ENCODE measurements around the gene PTPRC.

The PTPRC gene

DNA sequence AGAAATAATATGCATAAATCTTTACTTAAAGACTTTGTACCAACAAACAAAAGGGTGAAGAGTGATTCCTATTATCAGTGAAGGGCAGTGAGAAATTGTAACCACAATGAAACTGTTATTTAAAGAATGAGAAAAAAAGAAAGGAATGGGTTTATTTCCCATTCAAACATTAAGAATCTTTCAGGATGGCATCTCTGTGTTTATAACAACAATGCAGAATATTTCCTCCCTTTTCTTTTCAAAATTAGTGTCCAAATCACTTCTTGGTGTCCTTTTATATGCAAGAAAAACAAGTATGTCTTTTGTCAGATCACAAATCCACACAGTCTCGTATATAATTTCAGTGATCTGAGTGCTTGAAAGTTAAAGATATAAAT lies 61.2 kb downstream of the PTPRC start:
- TF ChIP-seq POLR2AphosphoS5 (IDR thresholded peaks at IDR 0.05; ENCODE audit: low read depth, low read length) (no peak), SIN3A (IDR thresholded peaks at IDR 0.05; ENCODE audit: borderline replicate concordance, insufficient read depth, low read length) (no peak), TAF1 (IDR thresholded peaks at IDR 0.05; ENCODE audit: borderline replicate concordance, insufficient read depth, low read length) (no peak), FOXP2 (optimal IDR thresholded peaks at IDR 0.05; ENCODE audit: borderline replicate concordance, extremely low read depth, extremely low read length, insufficient read depth) (no peak), REST (IDR thresholded peaks at IDR 0.05; ENCODE audit: insufficient read depth in 1 of 2, low read depth in 2 of 2, low read length in 2 of 2) (no peak)

- TF ChIP-seq FOXP2 (optimal IDR thresholded peaks at IDR 0.05; ENCODE audit: borderline replicate concordance, extremely low read depth, extremely low read length, insufficient read depth) (no peak), SIN3A (IDR thresholded peaks at IDR 0.05; ENCODE audit: borderline replicate concordance, insufficient read depth, low read length) (no peak), TAF1 (IDR thresholded peaks at IDR 0.05; ENCODE audit: borderline replicate concordance, insufficient read depth, low read length) (no peak), POLR2AphosphoS5 (IDR thresholded peaks at IDR 0.05; ENCODE audit: low read depth, low read length) (no peak), REST (IDR thresholded peaks at IDR 0.05; ENCODE audit: insufficient read depth in 1 of 2, low read depth in 2 of 2, low read length in 2 of 2) (no peak)
These were observed 61.6 kb downstream of the PTPRC start for GRCh38 chr1:198700396-198700795.

DNA sequence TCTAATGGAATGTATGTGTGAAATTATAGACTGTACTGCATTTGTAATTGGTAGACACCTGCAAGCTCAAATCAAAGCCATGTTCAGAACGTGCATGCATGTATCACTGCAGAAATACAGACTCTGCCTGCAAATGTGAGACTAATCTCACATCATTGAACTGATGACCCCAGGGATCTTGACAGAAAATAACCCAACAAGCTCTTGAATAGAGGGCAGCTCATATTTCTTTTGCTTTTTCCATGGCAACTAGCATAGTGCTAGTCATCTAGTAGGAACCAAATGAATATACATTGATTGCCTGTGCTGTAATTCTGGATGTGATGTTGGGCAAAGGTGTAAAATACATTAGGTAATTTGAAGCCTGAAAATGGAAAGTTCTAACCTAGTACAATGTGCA lies 62.4 kb downstream of the PTPRC start:
- no peak for TF ChIP-seq FOXP2 (optimal IDR thresholded peaks at IDR 0.05; ENCODE audit: borderline replicate concordance, extremely low read depth, extremely low read length, insufficient read depth)
- no peak for TF ChIP-seq SIN3A (IDR thresholded peaks at IDR 0.05; ENCODE audit: borderline replicate concordance, insufficient read depth, low read length)
- no peak for TF ChIP-seq REST (IDR thresholded peaks at IDR 0.05; ENCODE audit: insufficient read depth in 1 of 2, low read depth in 2 of 2, low read length in 2 of 2)
- no peak for TF ChIP-seq TAF1 (IDR thresholded peaks at IDR 0.05; ENCODE audit: borderline replicate concordance, insufficient read depth, low read length)
- no peak for TF ChIP-seq POLR2AphosphoS5 (IDR thresholded peaks at IDR 0.05; ENCODE audit: low read depth, low read length)

DNA sequence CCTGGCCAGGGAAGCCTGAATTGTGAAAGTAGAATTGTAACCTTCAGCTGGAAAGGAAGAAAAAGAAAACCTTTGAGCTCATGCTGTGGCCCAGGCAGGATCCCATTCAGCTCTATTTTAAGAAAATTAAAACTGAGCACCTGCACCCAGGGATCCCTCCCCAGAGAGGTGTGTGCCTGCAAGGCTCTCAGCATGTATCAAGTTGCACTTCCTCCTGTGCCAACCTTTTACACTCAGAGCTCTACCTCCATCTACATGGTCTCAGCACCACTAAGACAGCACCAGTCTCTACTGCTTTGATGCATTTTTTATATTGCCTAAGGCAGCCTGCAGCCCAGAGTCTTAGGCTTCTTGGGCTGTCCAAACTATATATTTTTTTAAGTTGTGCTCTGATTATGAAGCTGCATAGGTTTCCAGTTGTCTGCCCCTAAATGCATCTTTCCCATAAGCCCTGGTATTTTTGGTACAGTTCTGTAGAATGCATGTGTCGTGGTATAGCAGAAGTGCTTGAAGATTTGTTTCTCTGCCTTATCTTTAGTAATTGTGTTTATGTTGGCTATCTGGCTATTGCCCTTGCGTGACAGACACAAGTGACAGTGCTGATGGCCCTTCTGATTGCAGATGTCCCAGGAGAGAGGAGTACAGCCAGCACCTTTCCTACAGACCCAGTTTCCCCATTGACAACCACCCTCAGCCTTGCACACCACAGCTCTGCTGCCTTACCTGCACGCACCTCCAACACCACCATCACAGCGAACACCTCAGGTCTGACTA lies 63.1 kb downstream of the PTPRC start:
- TF ChIP-seq SIN3A (IDR thresholded peaks at IDR 0.05; ENCODE audit: borderline replicate concordance, insufficient read depth, low read length), result no peak
- no peak for TF ChIP-seq TAF1 (IDR thresholded peaks at IDR 0.05; ENCODE audit: borderline replicate concordance, insufficient read depth, low read length)
- TF ChIP-seq POLR2AphosphoS5 (IDR thresholded peaks at IDR 0.05; ENCODE audit: low read depth, low read length), result no peak
- no peak for TF ChIP-seq REST (IDR thresholded peaks at IDR 0.05; ENCODE audit: insufficient read depth in 1 of 2, low read depth in 2 of 2, low read length in 2 of 2)
- TF ChIP-seq FOXP2 (optimal IDR thresholded peaks at IDR 0.05; ENCODE audit: borderline replicate concordance, extremely low read depth, extremely low read length, insufficient read depth), result no peak

Measured in PFSK-1 (cell line).